Measurements from ENCODE around the gene ZNF2.

The ZNF2 gene

DNA sequence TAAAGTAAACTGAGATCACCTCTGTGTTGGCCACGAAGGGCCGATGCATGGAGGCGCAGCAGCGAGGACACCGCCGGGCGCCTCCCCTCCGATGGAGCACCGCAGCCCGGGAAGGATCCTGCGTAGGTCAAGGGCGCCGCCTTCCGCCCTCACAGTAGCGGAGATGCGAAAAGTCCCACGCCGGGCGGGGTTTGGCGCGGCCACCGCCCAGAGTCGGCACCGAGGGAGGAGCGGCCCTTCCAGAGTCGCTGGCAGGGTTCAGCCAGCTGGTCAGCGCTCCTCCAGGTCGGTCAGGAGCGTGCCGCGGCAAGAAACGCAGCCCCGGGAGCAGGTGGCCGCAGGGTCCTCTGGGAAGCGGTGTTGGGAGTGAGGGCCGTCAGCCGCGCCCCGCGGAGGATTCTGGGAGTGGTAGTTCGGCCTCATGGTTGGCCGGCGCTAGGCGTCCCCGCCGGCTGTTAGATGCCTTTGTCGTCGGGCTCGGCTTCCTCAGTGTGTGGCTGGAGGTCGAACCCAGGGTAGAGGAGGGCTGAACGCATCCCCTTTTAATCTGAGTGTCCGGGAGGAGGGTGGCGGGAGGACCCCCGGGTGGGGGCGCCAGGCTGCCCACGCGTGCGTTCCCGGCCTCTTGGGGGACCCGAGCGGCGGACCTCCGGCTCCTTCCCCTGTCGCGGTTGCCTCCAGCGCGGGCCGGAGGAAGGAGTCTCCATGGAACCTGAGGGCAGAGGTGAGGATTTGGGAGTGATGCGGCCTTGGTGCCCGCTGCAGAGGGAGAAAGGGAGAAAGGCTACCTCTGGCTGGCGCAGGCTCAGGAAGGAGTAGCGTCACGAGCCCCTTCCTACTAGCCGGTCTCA, 41.7 kb downstream of the ZNF2 start, which contains the start of gene ZNF892:
Gene ZNF892 (plus strand): TSS at position 411 of the 851 bp plus-strand sequence. CDS start 295 bp downstream, at position 706.
- peak; percentile 94 for DNase-seq (ENCODE audit: low read depth)
- peaks cover 3% of the 10 kb centered on the region for H3K4me1 ChIP-seq (ENCODE audit: control insufficient read depth, insufficient read depth, low read length)
- peaks cover 28% of the 10 kb centered on the region for H3K36me3 ChIP-seq (ENCODE audit: control insufficient read depth, insufficient read depth, low read length, severe bottlenecking)
- peaks cover 30% of the 10 kb centered on the region for H3K9me3 ChIP-seq (ENCODE audit: control insufficient read depth, low read length)
- H3K9ac ChIP-seq (ENCODE audit: low read length), result peak within 1 kb of the TSS; percentile 86
- no peaks in the 10 kb centered on the region for H3K27me3 ChIP-seq (replicated peaks; ENCODE audit: control insufficient read depth, insufficient read depth, low read length)
- peak within 1 kb of the TSS; percentile 91 for H3K4me3 ChIP-seq (ENCODE audit: low read length)

DNA sequence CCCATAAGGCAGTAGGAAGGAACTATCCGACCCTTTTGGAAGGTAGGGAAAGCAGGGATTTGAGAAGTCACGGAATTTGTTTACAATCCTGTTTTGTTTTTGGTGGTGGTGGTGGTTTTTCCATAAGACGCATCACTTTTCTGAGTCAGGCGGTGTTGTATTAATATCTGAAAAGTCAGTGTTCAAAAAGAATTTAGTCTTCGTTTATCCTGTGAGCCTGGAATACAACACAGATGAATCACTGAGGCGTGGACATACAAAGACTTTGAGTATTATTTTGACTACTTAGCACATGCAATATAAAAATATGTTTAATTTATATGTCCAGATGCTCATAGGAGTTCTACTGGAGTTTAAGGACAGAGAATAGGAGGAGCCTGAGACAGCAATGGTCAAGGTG, 42.5 kb downstream of the ZNF2 start:
- H3K36me3 ChIP-seq (ENCODE audit: control insufficient read depth, insufficient read depth, low read length, severe bottlenecking), result peaks cover 35% of the 10 kb centered on the region
- peaks cover 3% of the 10 kb centered on the region for H3K4me1 ChIP-seq (ENCODE audit: control insufficient read depth, insufficient read depth, low read length)
- peak overlapping the region; percentile 86 for H3K9ac ChIP-seq (ENCODE audit: low read length)
- peak overlapping the region; percentile 91 for H3K4me3 ChIP-seq (ENCODE audit: low read length)
- peak; percentile 32 for DNase-seq (ENCODE audit: low read depth)
- peaks cover 38% of the 10 kb centered on the region for H3K9me3 ChIP-seq (ENCODE audit: control insufficient read depth, low read length)
- H3K27me3 ChIP-seq (replicated peaks; ENCODE audit: control insufficient read depth, insufficient read depth, low read length), result no peaks in the 10 kb centered on the region

DNA sequence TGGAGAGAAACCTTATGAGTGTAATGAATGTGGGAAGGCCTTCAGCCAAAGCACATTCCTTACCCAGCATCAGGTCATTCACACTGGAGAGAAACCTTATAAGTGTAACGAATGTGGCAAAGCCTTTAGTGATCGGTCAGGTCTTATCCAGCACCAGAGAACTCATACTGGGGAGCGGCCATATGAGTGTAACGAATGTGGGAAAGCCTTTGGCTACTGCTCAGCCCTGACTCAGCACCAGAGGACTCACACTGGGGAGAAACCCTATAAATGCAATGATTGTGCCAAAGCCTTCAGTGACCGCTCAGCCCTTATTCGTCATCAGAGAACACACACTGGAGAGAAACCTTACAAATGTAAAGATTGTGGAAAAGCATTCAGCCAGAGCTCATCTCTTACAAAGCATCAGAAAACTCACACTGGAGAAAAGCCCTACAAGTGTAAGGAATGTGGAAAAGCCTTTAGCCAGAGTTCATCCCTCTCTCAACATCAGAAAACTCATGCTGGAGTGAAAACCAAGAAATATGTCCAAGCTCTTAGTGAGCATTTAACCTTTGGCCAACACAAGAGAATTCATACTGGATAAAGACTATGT, 49.5 kb downstream of the ZNF2 start:
- peaks cover 99% of the 10 kb centered on the region for H3K9me3 ChIP-seq (ENCODE audit: control insufficient read depth, low read length)
- no peak overlapping the region for H3K9ac ChIP-seq (ENCODE audit: low read length)
- no peaks in the 10 kb centered on the region for H3K4me1 ChIP-seq (ENCODE audit: control insufficient read depth, insufficient read depth, low read length)
- peak overlapping the region; percentile 45 for H3K4me3 ChIP-seq (ENCODE audit: low read length)
- no peak for DNase-seq (ENCODE audit: low read depth)
- no peaks in the 10 kb centered on the region for H3K27me3 ChIP-seq (replicated peaks; ENCODE audit: control insufficient read depth, insufficient read depth, low read length)
- peaks cover 76% of the 10 kb centered on the region for H3K36me3 ChIP-seq (ENCODE audit: control insufficient read depth, insufficient read depth, low read length, severe bottlenecking)

DNA sequence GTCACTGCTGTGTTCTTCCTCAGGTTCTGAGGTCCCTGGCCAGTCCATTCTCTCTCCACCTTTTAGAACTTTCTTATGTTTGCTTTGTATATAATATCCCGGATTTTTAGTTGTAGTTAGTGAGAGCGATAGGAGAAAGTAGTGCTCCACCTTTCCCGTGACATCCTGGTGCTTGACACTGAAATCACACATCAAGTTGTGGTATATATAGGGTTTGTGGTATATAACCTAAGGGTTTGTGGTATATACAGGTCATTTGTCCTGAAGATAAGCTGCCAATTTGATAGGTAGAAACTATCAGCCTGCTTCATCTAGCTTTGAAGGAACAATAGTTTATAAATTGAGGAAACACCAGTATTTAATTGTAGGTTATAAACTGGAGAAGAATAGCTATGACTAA, 54.8 kb downstream of the ZNF2 start:
- Histone ChIP-seq H3K9ac (ENCODE audit: low read length) (no peak overlapping the region), H3K27me3 (replicated peaks; ENCODE audit: control insufficient read depth, insufficient read depth, low read length) (no peaks in the 10 kb centered on the region), H3K4me3 (ENCODE audit: low read length) (no peak overlapping the region), H3K36me3 (ENCODE audit: control insufficient read depth, insufficient read depth, low read length, severe bottlenecking) (peaks cover 27% of the 10 kb centered on the region), H3K4me1 (ENCODE audit: control insufficient read depth, insufficient read depth, low read length) (no peaks in the 10 kb centered on the region), H3K9me3 (ENCODE audit: control insufficient read depth, low read length) (peaks cover 97% of the 10 kb centered on the region)
- DNase-seq (ENCODE audit: low read depth), result no peak

DNA sequence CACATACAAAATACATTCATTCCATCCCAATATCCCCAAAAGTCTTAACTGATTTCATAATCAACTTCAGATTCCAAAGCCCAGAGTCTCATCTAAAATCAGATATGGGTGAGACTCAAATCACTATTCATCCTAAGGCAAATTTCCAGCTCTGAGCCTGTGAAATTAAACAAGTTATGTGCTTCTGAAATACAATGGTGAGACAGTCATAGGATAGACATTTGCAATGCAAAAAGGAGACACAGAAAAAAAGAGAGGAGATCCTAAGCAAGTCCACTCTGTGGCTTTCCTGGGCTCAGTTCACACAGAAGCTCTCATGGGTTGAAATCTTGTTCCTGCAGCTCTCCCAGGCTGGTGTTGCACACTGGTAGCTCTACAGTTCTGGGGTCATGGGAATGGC, 60.0 kb downstream of the ZNF2 start:
- Histone ChIP-seq H3K4me3 (ENCODE audit: low read length) (no peak overlapping the region), H3K9me3 (ENCODE audit: control insufficient read depth, low read length) (peaks cover 56% of the 10 kb centered on the region), H3K4me1 (ENCODE audit: control insufficient read depth, insufficient read depth, low read length) (no peaks in the 10 kb centered on the region), H3K36me3 (ENCODE audit: control insufficient read depth, insufficient read depth, low read length, severe bottlenecking) (peaks cover 4% of the 10 kb centered on the region), H3K9ac (ENCODE audit: low read length) (no peak overlapping the region), H3K27me3 (replicated peaks; ENCODE audit: control insufficient read depth, insufficient read depth, low read length) (no peaks in the 10 kb centered on the region)
- no peak for DNase-seq (ENCODE audit: low read depth)

DNA sequence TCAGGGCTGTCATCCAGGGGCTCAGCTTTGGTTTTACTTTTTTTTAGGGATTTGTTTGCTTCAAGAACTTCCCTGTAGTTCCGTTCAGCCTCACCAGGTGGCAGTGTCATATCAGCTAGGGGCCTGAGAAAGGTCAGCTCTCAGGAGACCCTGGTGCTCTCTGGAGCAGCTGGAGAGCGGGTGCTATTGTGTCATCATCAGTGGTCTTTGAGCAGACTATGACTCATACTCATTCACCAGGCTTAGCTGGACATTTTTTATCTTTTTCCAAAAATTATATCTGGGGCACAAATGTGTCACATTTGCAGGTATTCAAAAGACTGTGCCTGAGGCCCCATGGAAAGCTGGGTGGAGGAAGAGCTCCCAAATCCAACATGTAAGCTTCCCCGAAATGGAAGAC, 66.1 kb downstream of the ZNF2 start:
- H3K36me3 ChIP-seq (ENCODE audit: control insufficient read depth, insufficient read depth, low read length, severe bottlenecking), result no peaks in the 10 kb centered on the region
- no peaks in the 10 kb centered on the region for H3K4me1 ChIP-seq (ENCODE audit: control insufficient read depth, insufficient read depth, low read length)
- H3K4me3 ChIP-seq (ENCODE audit: low read length), result no peak overlapping the region
- no peak overlapping the region for H3K9ac ChIP-seq (ENCODE audit: low read length)
- DNase-seq (ENCODE audit: low read depth), result peak; percentile 77
- H3K27me3 ChIP-seq (replicated peaks; ENCODE audit: control insufficient read depth, insufficient read depth, low read length), result no peaks in the 10 kb centered on the region
- peaks cover under 1% of the 10 kb centered on the region for H3K9me3 ChIP-seq (ENCODE audit: control insufficient read depth, low read length)

DNA sequence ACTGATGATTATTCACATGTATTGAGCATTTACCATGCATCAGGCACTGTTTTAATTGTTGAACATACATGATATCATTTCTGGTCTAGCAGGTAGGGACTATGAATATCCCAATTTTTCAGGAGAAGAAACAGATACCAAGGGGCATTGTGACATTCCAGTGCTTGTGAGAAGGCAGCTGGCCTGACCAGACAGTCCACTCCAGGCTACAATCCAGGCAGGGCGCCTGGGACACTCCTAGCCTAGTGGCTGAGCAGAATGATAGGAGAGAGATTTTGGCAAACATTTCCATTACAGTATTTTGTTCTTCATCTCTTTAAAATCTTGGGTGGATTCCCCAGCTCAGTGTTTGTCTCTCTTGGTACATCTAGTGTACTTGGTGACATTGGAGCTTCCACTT, 66.6 kb downstream of the ZNF2 start:
- Histone ChIP-seq H3K9ac (ENCODE audit: low read length) (no peak overlapping the region), H3K4me3 (ENCODE audit: low read length) (no peak overlapping the region), H3K4me1 (ENCODE audit: control insufficient read depth, insufficient read depth, low read length) (no peaks in the 10 kb centered on the region), H3K36me3 (ENCODE audit: control insufficient read depth, insufficient read depth, low read length, severe bottlenecking) (no peaks in the 10 kb centered on the region), H3K27me3 (replicated peaks; ENCODE audit: control insufficient read depth, insufficient read depth, low read length) (no peaks in the 10 kb centered on the region), H3K9me3 (ENCODE audit: control insufficient read depth, low read length) (no peaks in the 10 kb centered on the region)
- DNase-seq (ENCODE audit: low read depth), result no peak

All from adipocyte (in vitro differentiated cells).